H9 (cell line): Measurements from ENCODE around the gene CDH4. TPM values are rescaled to one million over a fixed set of nuclear protein-coding genes. Genes with fewer than 3 reads are reported as not detected.

ENCODE experiments used
- DNase-seq: peaks from one replicate; pipeline ENCODE4 v3.0.0-alpha.2; 2017
- H2AFZ ChIP-seq: one replicate; pipeline ENCODE4 v1.6.1; 2013; ENCODE audit warnings: mild to moderate bottlenecking, low read length, control low read depth, moderate library complexity
- H2AK5ac ChIP-seq: 2 replicates; pipeline ENCODE4 v1.6.1; 2013; ENCODE audit warnings: low read length, control low read depth, mixed read lengths; ENCODE audit not compliant: insufficient read length
- H2BK120ac ChIP-seq: one replicate; pipeline ENCODE4 v1.6.1; 2013; ENCODE audit warnings: low read depth, mild to moderate bottlenecking, low read length, control low read depth, inconsistent platforms; ENCODE audit not compliant: poor library complexity, severe bottlenecking
- H2BK12ac ChIP-seq: 2 replicates; pipeline ENCODE4 v1.6.1; 2013; ENCODE audit warnings: low read length, control low read depth, mixed read lengths, low read depth; ENCODE audit not compliant: insufficient read length
- H2BK15ac ChIP-seq: 2 replicates; pipeline ENCODE4 v1.6.1; 2013; ENCODE audit warnings: low read depth, low read length, control low read depth
- H2BK20ac ChIP-seq: one replicate; pipeline ENCODE4 v1.6.1; 2013; ENCODE audit warnings: low read depth, mild to moderate bottlenecking, low read length, control low read depth, inconsistent platforms; ENCODE audit not compliant: poor library complexity, severe bottlenecking
- H2BK5ac ChIP-seq: 2 replicates; pipeline ENCODE4 v1.6.1; 2013; ENCODE audit warnings: low read length, control low read depth, mixed read lengths; ENCODE audit not compliant: insufficient read length
- H3K14ac ChIP-seq: 2 replicates; pipeline ENCODE4 v1.6.1; 2013; ENCODE audit warnings: low read length, control low read depth; ENCODE audit not compliant: insufficient read depth
- H3K18ac ChIP-seq: 2 replicates; pipeline ENCODE4 v1.6.1; 2013; ENCODE audit warnings: low read depth, mild to moderate bottlenecking, mixed read lengths, low read length, control low read depth; ENCODE audit not compliant: insufficient read length
- H3K23ac ChIP-seq: 2 replicates; pipeline ENCODE4 v1.6.1; 2013; ENCODE audit warnings: low read length, control low read depth, mixed read lengths, low read depth; ENCODE audit not compliant: insufficient read length
- H3K23me2 ChIP-seq: 2 replicates; pipeline ENCODE4 v1.6.1; 2013; ENCODE audit warnings: low read depth, mild to moderate bottlenecking, mixed read lengths, low read length, control low read depth; ENCODE audit not compliant: insufficient read length, poor library complexity, severe bottlenecking
- H3K27ac ChIP-seq: 2 replicates; pipeline ENCODE4 v1.5.1; 2013; ENCODE audit warnings: low read length, control low read depth, mixed read lengths, low read depth; ENCODE audit not compliant: insufficient read length
- H3K27me3 ChIP-seq: 2 replicates; pipeline ENCODE4 v1.6.1; 2013; ENCODE audit warnings: low read length, control low read depth, inconsistent platforms; ENCODE audit not compliant: insufficient read depth
- H3K4ac ChIP-seq: 2 replicates; pipeline ENCODE4 v1.6.1; 2013; ENCODE audit warnings: low read depth, mild to moderate bottlenecking, control low read depth, inconsistent platforms, low read length, moderate library complexity
- H3K4me1 ChIP-seq: 2 replicates; pipeline ENCODE4 v1.6.1; 2013; ENCODE audit warnings: low read length, control low read depth, inconsistent platforms; ENCODE audit not compliant: insufficient read depth
- H3K4me2 ChIP-seq: 2 replicates; pipeline ENCODE4 v1.6.1; 2013; ENCODE audit warnings: low read length, control low read depth, mixed read lengths; ENCODE audit not compliant: insufficient read length, insufficient read depth
- H3K56ac ChIP-seq: 2 replicates; pipeline ENCODE4 v1.6.1; 2013; ENCODE audit warnings: low read depth, mild to moderate bottlenecking, mixed read lengths, low read length, control low read depth; ENCODE audit not compliant: insufficient read length
- H3K79me1 ChIP-seq: 2 replicates; pipeline ENCODE4 v1.6.1; 2013; ENCODE audit warnings: low read depth, mild to moderate bottlenecking, moderate library complexity, low read length, control low read depth, inconsistent platforms; ENCODE audit not compliant: insufficient read depth, poor library complexity, severe bottlenecking
- H3K79me2 ChIP-seq: 2 replicates; pipeline ENCODE4 v1.6.1; 2013; ENCODE audit warnings: low read length, control low read depth, inconsistent platforms; ENCODE audit not compliant: insufficient read depth
- H3K9ac ChIP-seq: 2 replicates; pipeline ENCODE4 v1.6.1; 2013; ENCODE audit warnings: low read length, control low read depth, mixed read lengths; ENCODE audit not compliant: insufficient read length; ENCODE audit errors: extremely low read depth
- H3K9me3 ChIP-seq: one replicate; pipeline ENCODE4 v1.6.1; 2013; ENCODE audit warnings: low read depth, low read length, inconsistent platforms; ENCODE audit not compliant: control insufficient read depth
- H3T11ph ChIP-seq: one replicate; pipeline ENCODE4 v1.6.1; 2013; ENCODE audit warnings: mild to moderate bottlenecking, low read length, control low read depth, inconsistent platforms
- H4K20me1 ChIP-seq: one replicate; pipeline ENCODE4 v1.6.1; 2013; ENCODE audit not compliant: control insufficient read depth, insufficient read length, insufficient read depth
- H4K5ac ChIP-seq: 2 replicates; pipeline ENCODE4 v1.6.1; 2013; ENCODE audit warnings: low read depth, mild to moderate bottlenecking, mixed read lengths, low read length, control low read depth; ENCODE audit not compliant: insufficient read length
- H4K8ac ChIP-seq: replicated peaks from 2 replicates; pipeline ENCODE4 v1.6.1; 2013; ENCODE audit warnings: low read length, control low read depth, mixed read lengths, low read depth; ENCODE audit not compliant: insufficient read length
- H4K91ac ChIP-seq: 2 replicates; pipeline ENCODE4 v1.6.1; 2013; ENCODE audit warnings: low read depth, mild to moderate bottlenecking, moderate library complexity, mixed read lengths, low read length, control low read depth; ENCODE audit not compliant: insufficient read length
- H3K27ac Mint-ChIP-seq, 3 experiments: 2 replicates in 2 of 3; 3 replicates in 1 of 3; pipeline ENCODE4 v1.8.0; 2020 to 2021; ENCODE audit warnings: mixed read lengths in 3 of 3, mild to moderate bottlenecking in 1 of 3, moderate library complexity in 1 of 3
- H3K27me3 Mint-ChIP-seq: 2 replicates; pipeline ENCODE4 v1.8.0; 2021; ENCODE audit warnings: low read depth, mild to moderate bottlenecking, moderate library complexity, mixed read lengths
- H3K36me3 Mint-ChIP-seq, 3 experiments: 2 replicates in 2 of 3; 3 replicates in 1 of 3; pipeline ENCODE4 v1.8.0; 2020 to 2021; ENCODE audit warnings: low read depth in 3 of 3, mixed read lengths in 3 of 3; ENCODE audit not compliant: insufficient read depth in 1 of 3
- H3K4me1 Mint-ChIP-seq, 2 experiments: 2 replicates each; pipeline ENCODE4 v1.8.0; 2020; ENCODE audit warnings: mixed read lengths in 2 of 2
- H3K4me3 Mint-ChIP-seq, 2 experiments: 2 replicates in 1 of 2; 3 replicates in 1 of 2; pipeline ENCODE4 v1.8.0; 2020 to 2021; ENCODE audit warnings: mild to moderate bottlenecking in 2 of 2, mixed read lengths in 2 of 2, moderate library complexity in 1 of 2
- H3K9me3 Mint-ChIP-seq, 2 experiments: 2 replicates in 1 of 2; 3 replicates in 1 of 2; pipeline ENCODE4 v1.8.0; 2020; ENCODE audit warnings: mild to moderate bottlenecking in 2 of 2, mixed read lengths in 2 of 2, moderate library complexity in 1 of 2
- WGBS: extraction: QIAGEN DNeasy Blood & Tissue Kit; methylation state at CpG from one replicate; pipeline ENCODE4 v1.1.7; 2013; ENCODE audit warnings: missing lambda C conversion rate, low lambda C conversion rate, mixed read lengths; ENCODE audit not compliant: insufficient read length; ENCODE audit errors: extremely low coverage; 5-methylcytosine and 5-hydroxymethylcytosine counted together
- total RNA-seq: library from RNA; stranded (reverse); gene quantifications from 2 replicates; pipeline ENCODE4 v1.2.1, GENCODE V29; 2021
- TF ChIP-seq, protein P1 (sequence below): fragments of 200-600 bp; sonication (generic); conservative IDR thresholded peaks from 3 replicates; pipeline ENCODE4 v1.8.0; 2021; ENCODE audit warnings: antibody characterized with exemption, mild to moderate bottlenecking

The CDH4 gene
- total RNA-seq, 1 experiment from 2014 or later: 3.0 TPM

DNA sequence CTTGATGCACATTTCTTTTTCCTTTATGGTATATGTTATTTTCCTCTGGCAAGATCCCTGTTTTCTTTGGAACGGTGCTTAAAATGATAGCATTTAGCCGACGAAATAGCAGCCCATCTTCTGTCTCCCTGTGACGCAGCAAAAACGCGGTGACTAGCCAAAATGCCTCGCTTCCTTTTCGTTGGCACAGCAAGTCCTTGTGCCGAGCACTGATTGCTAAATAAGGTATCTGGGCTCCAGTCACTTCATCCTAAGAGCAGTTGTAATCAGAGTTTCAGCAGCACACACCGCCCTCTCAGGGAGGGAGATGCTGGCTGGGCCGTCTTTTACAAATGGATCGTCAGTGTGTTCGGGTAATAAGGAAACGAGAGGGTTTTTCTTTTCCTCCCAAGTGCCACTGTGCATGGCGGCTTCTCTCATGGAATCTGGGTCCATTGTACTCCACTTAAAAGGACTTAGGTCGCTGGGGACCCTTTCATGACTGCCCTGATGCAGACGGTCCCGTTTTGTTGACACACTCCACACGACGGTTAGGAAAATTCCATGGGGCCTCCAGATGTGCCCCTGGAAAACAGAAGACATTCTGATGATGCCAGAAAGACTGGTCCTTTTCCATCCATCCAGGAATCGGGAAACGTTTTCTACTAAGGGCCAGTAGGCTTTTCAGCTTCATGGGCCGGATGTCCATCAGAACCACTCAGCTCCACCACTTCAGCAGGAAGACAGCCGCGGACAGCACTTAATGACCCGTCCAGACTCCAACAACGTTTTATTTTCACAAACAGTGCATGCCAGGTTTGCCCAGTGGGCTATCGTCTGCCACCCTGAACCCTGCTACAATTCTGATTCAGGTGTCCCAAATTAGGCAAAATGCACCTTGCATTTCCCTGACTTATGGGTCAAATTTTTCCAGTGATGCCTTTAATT, 185.5 kb downstream of the CDH4 start:
- peak overlapping the region; percentile 55 for H3K56ac ChIP-seq
- H3K4me2 ChIP-seq: peak overlapping the region; percentile 29
- peaks cover 77 to 79% of the 10 kb centered on the region in 2 experiments for H3K4me1 Mint-ChIP-seq
- H3K4me3 Mint-ChIP-seq: peak overlapping the region; percentile 36 to 52
- H2BK15ac ChIP-seq: no peak overlapping the region
- peaks cover 3% of the 10 kb centered on the region; the same call in 1 of the 2 replicates for H3K27me3 Mint-ChIP-seq
- peak; percentile 59 for DNase-seq
- peak overlapping the region; percentile 99 to 100 (median 100) for H3K27ac Mint-ChIP-seq
- H4K8ac ChIP-seq: no peak overlapping the region
- no peaks in the 10 kb centered on the region for H3K9me3 ChIP-seq
- no peak overlapping the region for H2AFZ ChIP-seq
- peak overlapping the region; percentile 88 for H3K14ac ChIP-seq
- peak overlapping the region; percentile 98 for H3K18ac ChIP-seq
- no peaks in the 10 kb centered on the region for H3K9me3 Mint-ChIP-seq
- H3K79me1 ChIP-seq: no peaks in the 10 kb centered on the region
- H3K9ac ChIP-seq: peak overlapping the region; percentile 40
- no peaks in the 10 kb centered on the region for H3K79me2 ChIP-seq
- H4K5ac ChIP-seq: peak overlapping the region; percentile 97
- H3K23me2 ChIP-seq: no peaks in the 10 kb centered on the region
- no peaks in the 10 kb centered on the region for H4K20me1 ChIP-seq
- WGBS: no CpG with 5 or more reads among the region's 28 CpGs
- H3K27me3 ChIP-seq: no peaks in the 10 kb centered on the region
- peak overlapping the region; percentile 58 for H2BK5ac ChIP-seq
- no peaks in the 10 kb centered on the region; a peak in 1 of 7 replicates for H3K36me3 Mint-ChIP-seq
- H4K91ac ChIP-seq: peak overlapping the region; percentile 32
- peak overlapping the region; percentile 75 for H3K4ac ChIP-seq
- H3K4me1 ChIP-seq: peaks cover 33% of the 10 kb centered on the region; the same call in 1 of the 2 replicates
- no peak overlapping the region for H3K23ac ChIP-seq
- peak overlapping the region; percentile 89 for H3T11ph ChIP-seq
- TF ChIP-seq, protein P1, sequence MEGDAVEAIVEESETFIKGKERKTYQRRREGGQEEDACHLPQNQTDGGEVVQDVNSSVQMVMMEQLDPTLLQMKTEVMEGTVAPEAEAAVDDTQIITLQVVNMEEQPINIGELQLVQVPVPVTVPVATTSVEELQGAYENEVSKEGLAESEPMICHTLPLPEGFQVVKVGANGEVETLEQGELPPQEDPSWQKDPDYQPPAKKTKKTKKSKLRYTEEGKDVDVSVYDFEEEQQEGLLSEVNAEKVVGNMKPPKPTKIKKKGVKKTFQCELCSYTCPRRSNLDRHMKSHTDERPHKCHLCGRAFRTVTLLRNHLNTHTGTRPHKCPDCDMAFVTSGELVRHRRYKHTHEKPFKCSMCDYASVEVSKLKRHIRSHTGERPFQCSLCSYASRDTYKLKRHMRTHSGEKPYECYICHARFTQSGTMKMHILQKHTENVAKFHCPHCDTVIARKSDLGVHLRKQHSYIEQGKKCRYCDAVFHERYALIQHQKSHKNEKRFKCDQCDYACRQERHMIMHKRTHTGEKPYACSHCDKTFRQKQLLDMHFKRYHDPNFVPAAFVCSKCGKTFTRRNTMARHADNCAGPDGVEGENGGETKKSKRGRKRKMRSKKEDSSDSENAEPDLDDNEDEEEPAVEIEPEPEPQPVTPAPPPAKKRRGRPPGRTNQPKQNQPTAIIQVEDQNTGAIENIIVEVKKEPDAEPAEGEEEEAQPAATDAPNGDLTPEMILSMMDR: no peak
- H2AK5ac ChIP-seq: no peak overlapping the region
- no peak overlapping the region for H2BK20ac ChIP-seq
- peak overlapping the region; percentile 99 for H3K27ac ChIP-seq
- peak overlapping the region; percentile 43 for H2BK12ac ChIP-seq
- H2BK120ac ChIP-seq: peak overlapping the region; percentile 89
